ENCODE data around the gene RINL.

The RINL gene

GRCh38 chr19:38844093-38844686, 33.9 kb downstream of the RINL start:
- H3K4me3 ChIP-seq (ENCODE audit: low read depth, low read length) = no peak overlapping the region
- no peak for DNase-seq
- in situ Hi-C loops (cut with HindIII; ENCODE audit: low pct_ligation_motif_present, low sequenced_read_pairs) = no loop called here
- peaks cover 84% of the 10 kb centered on the region for H3K36me3 ChIP-seq (replicated peaks)
- TF ChIP-seq CTCF (IDR thresholded peaks at IDR 0.05; ENCODE audit: low read depth, low read length, missing control alignments) = no peak
- H3K27me3 ChIP-seq (replicated peaks) = no peaks in the 10 kb centered on the region
- H3K27ac ChIP-seq = no peak overlapping the region

GRCh38 chr19:38843175-38843758, 34.8 kb downstream of the RINL start:
- no peaks in the 10 kb centered on the region for H3K27me3 ChIP-seq (replicated peaks)
- in situ Hi-C loops (cut with HindIII; ENCODE audit: low pct_ligation_motif_present, low sequenced_read_pairs) = no loop called here
- peaks cover 90% of the 10 kb centered on the region for H3K36me3 ChIP-seq (replicated peaks)
- TF ChIP-seq CTCF (IDR thresholded peaks at IDR 0.05; ENCODE audit: low read depth, low read length, missing control alignments) = no peak
- no peak overlapping the region for H3K4me3 ChIP-seq (ENCODE audit: low read depth, low read length)
- no peak for DNase-seq
- H3K27ac ChIP-seq = no peak overlapping the region

- peaks cover 96% of the 10 kb centered on the region for H3K36me3 ChIP-seq (replicated peaks)
- no peak overlapping the region for H3K27ac ChIP-seq
Measured at GRCh38 chr19:38842439-38843174, 35.5 kb downstream of the RINL start.

GRCh38 chr19:38841787-38842438, 36.2 kb downstream of the RINL start:
- no peak overlapping the region for H3K4me3 ChIP-seq (ENCODE audit: low read depth, low read length)
- H3K36me3 ChIP-seq (replicated peaks) = peaks cover 96% of the 10 kb centered on the region
- no peak for DNase-seq
- TF ChIP-seq CTCF (IDR thresholded peaks at IDR 0.05; ENCODE audit: low read depth, low read length, missing control alignments) = no peak
- in situ Hi-C loops (cut with HindIII; ENCODE audit: low pct_ligation_motif_present, low sequenced_read_pairs) = no loop called here
- no peaks in the 10 kb centered on the region for H3K27me3 ChIP-seq (replicated peaks)
- no peak overlapping the region for H3K27ac ChIP-seq

More at GRCh38 chr19:38842439-38843174, 35.5 kb downstream of the RINL start:
- no peaks in the 10 kb centered on the region for H3K27me3 ChIP-seq (replicated peaks)
- in situ Hi-C loops (cut with HindIII; ENCODE audit: low pct_ligation_motif_present, low sequenced_read_pairs) = no loop called here
- DNase-seq = no peak
- H3K4me3 ChIP-seq (ENCODE audit: low read depth, low read length) = no peak overlapping the region
- TF ChIP-seq CTCF (IDR thresholded peaks at IDR 0.05; ENCODE audit: low read depth, low read length, missing control alignments) = no peak

GRCh38 chr19:38841180-38841766, 36.8 kb downstream of the RINL start:
- Histone ChIP-seq H3K4me3 (ENCODE audit: low read depth, low read length) (no peak overlapping the region), H3K27ac (no peak overlapping the region), H3K27me3 (replicated peaks) (no peaks in the 10 kb centered on the region), H3K36me3 (replicated peaks) (peaks cover 93% of the 10 kb centered on the region)
- in situ Hi-C loops (cut with HindIII; ENCODE audit: low pct_ligation_motif_present, low sequenced_read_pairs) = no loop called here
- TF ChIP-seq CTCF (IDR thresholded peaks at IDR 0.05; ENCODE audit: low read depth, low read length, missing control alignments) = no peak
- no peak for DNase-seq

Data from brain microvascular endothelial cell (primary cell).